ENCODE results near the gene TJAP1. TPM values are rescaled to one million over a fixed set of nuclear protein-coding genes. Genes with fewer than 3 reads are reported as not detected.

The TJAP1 gene
- total and polyA plus RNA-seq, 4 experiments from 2014 or later = 7.3 to 54.4 (median 32.1) TPM

- Mint-ChIP-seq H3K9me3 (no peaks in the 10 kb centered on the region), H3K4me3 (no peak overlapping the region), H3K27me3 (no peaks in the 10 kb centered on the region), H3K27ac (no peak overlapping the region), H3K4me1 (peaks cover 0 to 3% (median 0%) of the 10 kb centered on the region in 4 donors), H3K36me3 (peaks cover 43 to 63% of the 10 kb centered on the region in 2 donors)
- peaks cover 59% of the 10 kb centered on the region for H3K36me3 ChIP-seq (ENCODE audit: insufficient read depth, low read length)
- no peak overlapping the region for H3K27ac ChIP-seq (ENCODE audit: low read depth, low read length)
- ChIA-PET CTCF (ENCODE audit: partially characterized antibody) (interaction anchor here (1.1 to 2.4 kb wide), 3 partner anchors 9 to 62 kb away, joined by 5 to 8 read pairs (median 6); partner anchors contain the start of gene DLK2), POLR2A (ENCODE audit: partially characterized antibody) (interaction anchor here (1.8 kb wide), 1 partner anchor 16 kb away, joined by 6 read pairs; the partner anchor contains the start of gene ABCC10)
- intact Hi-C loops (cut with micrococcal nuclease) = no loop called here
- no peaks in the 10 kb centered on the region for H3K27me3 ChIP-seq (ENCODE audit: insufficient read depth, low read length)
- no peaks in the 10 kb centered on the region for H3K4me1 ChIP-seq (ENCODE audit: insufficient read depth, low read length)
- no peaks in the 10 kb centered on the region for H3K9me3 ChIP-seq (ENCODE audit: control insufficient read depth in 1 of 2, low read length in 2 of 2)
- no peak overlapping the region for H3K4me3 ChIP-seq (ENCODE audit: low read length in 2 of 2)
- DNase-seq = no peak
Observed at GRCh38 chr6:43444036-43444435, 33.3 kb upstream of the TJAP1 start.

- intact Hi-C loops (cut with micrococcal nuclease) = no loop called here
- Mint-ChIP-seq H3K27ac (peak overlapping the region in 1 of 7 donors; percentile 29), H3K9me3 (no peaks in the 10 kb centered on the region), H3K36me3 (peaks cover 43 to 69% of the 10 kb centered on the region in 2 donors), H3K4me1 (peaks cover 0 to 3% (median 0%) of the 10 kb centered on the region in 4 donors), H3K4me3 (no peak overlapping the region), H3K27me3 (no peaks in the 10 kb centered on the region)
- Histone ChIP-seq H3K4me1 (ENCODE audit: insufficient read depth, low read length) (no peaks in the 10 kb centered on the region), H3K4me3 (ENCODE audit: low read length in 2 of 2) (no peak overlapping the region), H3K36me3 (ENCODE audit: insufficient read depth, low read length) (peaks cover 63% of the 10 kb centered on the region), H3K27ac (ENCODE audit: low read depth, low read length) (no peak overlapping the region), H3K27me3 (ENCODE audit: insufficient read depth, low read length) (no peaks in the 10 kb centered on the region), H3K9me3 (ENCODE audit: control insufficient read depth in 1 of 2, low read length in 2 of 2) (no peaks in the 10 kb centered on the region)
- DNase-seq = no peak
- ChIA-PET POLR2A (ENCODE audit: partially characterized antibody) (interaction anchor here (1.8 kb wide), 1 partner anchor 17 kb away, joined by 6 read pairs; the partner anchor contains the start of gene ABCC10), CTCF (ENCODE audit: partially characterized antibody) (interaction anchor here (1.8 to 2.4 kb wide), 2 partner anchors 8 to 10 kb away, joined by 5 to 8 read pairs; partner anchors contain the start of gene DLK2)
Observed at GRCh38 chr6:43444582-43444981, 32.8 kb upstream of the TJAP1 start.

GRCh38 chr6:43445576-43445975 lies 31.8 kb upstream of the TJAP1 start:
- Mint-ChIP-seq H3K4me1 (peaks cover 0 to 3% (median 0%) of the 10 kb centered on the region in 4 donors), H3K27me3 (no peaks in the 10 kb centered on the region), H3K27ac (no peak overlapping the region), H3K4me3 (no peak overlapping the region), H3K36me3 (peaks cover 43 to 76% of the 10 kb centered on the region in 2 donors), H3K9me3 (no peaks in the 10 kb centered on the region)
- intact Hi-C loops (cut with micrococcal nuclease) = no loop called here
- H3K9me3 ChIP-seq (ENCODE audit: control insufficient read depth in 1 of 2, low read length in 2 of 2) = no peaks in the 10 kb centered on the region
- H3K27ac ChIP-seq (ENCODE audit: low read depth, low read length) = no peak overlapping the region
- ChIA-PET CTCF (ENCODE audit: partially characterized antibody) (no interaction called here), POLR2A (ENCODE audit: partially characterized antibody) (no interaction called here)
- no peak for DNase-seq
- H3K4me1 ChIP-seq (ENCODE audit: insufficient read depth, low read length) = no peaks in the 10 kb centered on the region
- H3K27me3 ChIP-seq (ENCODE audit: insufficient read depth, low read length) = no peaks in the 10 kb centered on the region
- H3K4me3 ChIP-seq (ENCODE audit: low read length in 2 of 2) = no peak overlapping the region
- peaks cover 73% of the 10 kb centered on the region for H3K36me3 ChIP-seq (ENCODE audit: insufficient read depth, low read length)

GRCh38 chr6:43447604-43448003 lies 29.8 kb upstream of the TJAP1 start:
- no peak overlapping the region for H3K4me3 ChIP-seq (ENCODE audit: low read length in 2 of 2)
- CTCF ChIA-PET (ENCODE audit: partially characterized antibody) = no interaction called here
- POLR2A ChIA-PET (ENCODE audit: partially characterized antibody) = interaction anchor here (1.5 kb wide), 1 partner anchor 37 kb away, joined by 3 read pairs; no protein-coding TSS in a partner anchor
- no peaks in the 10 kb centered on the region for H3K4me1 ChIP-seq (ENCODE audit: insufficient read depth, low read length)
- no peak overlapping the region for H3K4me3 Mint-ChIP-seq
- H3K36me3 ChIP-seq (ENCODE audit: insufficient read depth, low read length) = peaks cover 65% of the 10 kb centered on the region
- peaks cover 39 to 77% of the 10 kb centered on the region in 2 donors for H3K36me3 Mint-ChIP-seq
- no peaks in the 10 kb centered on the region for H3K9me3 Mint-ChIP-seq
- H3K27me3 Mint-ChIP-seq = no peaks in the 10 kb centered on the region
- H3K27ac Mint-ChIP-seq = peak overlapping the region in 3 of 7 donors; percentile 37 to 77 (median 67)
- H3K9me3 ChIP-seq (ENCODE audit: control insufficient read depth in 1 of 2, low read length in 2 of 2) = no peaks in the 10 kb centered on the region
- H3K27me3 ChIP-seq (ENCODE audit: insufficient read depth, low read length) = no peaks in the 10 kb centered on the region
- no peak for DNase-seq
- no peak overlapping the region for H3K27ac ChIP-seq (ENCODE audit: low read depth, low read length)
- intact Hi-C loops (cut with micrococcal nuclease) = no loop called here
- H3K4me1 Mint-ChIP-seq = peaks cover 0 to 3% (median 0%) of the 10 kb centered on the region in 4 donors

GRCh38 chr6:43448916-43449315 lies 28.5 kb upstream of the TJAP1 start:
- ChIA-PET POLR2A (ENCODE audit: partially characterized antibody) (no interaction called here), CTCF (ENCODE audit: partially characterized antibody) (interaction anchor here (1.0 kb wide), 1 partner anchor 58 kb away, joined by 4 read pairs; no protein-coding TSS in a partner anchor)
- Histone ChIP-seq H3K36me3 (ENCODE audit: insufficient read depth, low read length) (peaks cover 53% of the 10 kb centered on the region), H3K9me3 (ENCODE audit: control insufficient read depth in 1 of 2, low read length in 2 of 2) (no peaks in the 10 kb centered on the region), H3K4me1 (ENCODE audit: insufficient read depth, low read length) (no peaks in the 10 kb centered on the region), H3K4me3 (ENCODE audit: low read length in 2 of 2) (no peak overlapping the region), H3K27me3 (ENCODE audit: insufficient read depth, low read length) (no peaks in the 10 kb centered on the region), H3K27ac (ENCODE audit: low read depth, low read length) (no peak overlapping the region)
- intact Hi-C loops (cut with micrococcal nuclease) = no loop called here
- no peaks in the 10 kb centered on the region for H3K9me3 Mint-ChIP-seq
- peaks cover 28 to 64% of the 10 kb centered on the region in 2 donors for H3K36me3 Mint-ChIP-seq
- no peaks in the 10 kb centered on the region for H3K27me3 Mint-ChIP-seq
- no peak overlapping the region for H3K4me3 Mint-ChIP-seq
- peak overlapping the region in 2 of 7 donors; percentile 65 to 90 for H3K27ac Mint-ChIP-seq
- no peak for DNase-seq
- H3K4me1 Mint-ChIP-seq = peaks cover 0 to 4% (median 2%) of the 10 kb centered on the region in 4 donors

- no peak overlapping the region for H3K4me3 ChIP-seq (ENCODE audit: low read length in 2 of 2)
- H3K27me3 Mint-ChIP-seq = peaks cover 0 to under 1% of the 10 kb centered on the region in 2 donors
- ChIA-PET CTCF (ENCODE audit: partially characterized antibody) (no interaction called here), POLR2A (ENCODE audit: partially characterized antibody) (interaction anchor here (1.5 kb wide), 1 partner anchor 22 kb away, joined by 3 read pairs; no protein-coding TSS in a partner anchor)
- intact Hi-C loops (cut with micrococcal nuclease) = loop anchor here (10.0 kb wide), 1 partner anchor 86 kb away; the partner anchor contains the start of gene ZNF318
- H3K27ac ChIP-seq (ENCODE audit: low read depth, low read length) = no peak overlapping the region
- H3K4me3 Mint-ChIP-seq = no peak overlapping the region
- DNase-seq = no peak
- peaks cover 0 to under 1% (median 0%) of the 10 kb centered on the region in 8 donors for H3K9me3 Mint-ChIP-seq
- H3K27ac Mint-ChIP-seq = no peak overlapping the region
- peaks cover 9% of the 10 kb centered on the region for H3K4me1 ChIP-seq (ENCODE audit: insufficient read depth, low read length)
- no peaks in the 10 kb centered on the region for H3K9me3 ChIP-seq (ENCODE audit: control insufficient read depth in 1 of 2, low read length in 2 of 2)
- no peaks in the 10 kb centered on the region for H3K27me3 ChIP-seq (ENCODE audit: insufficient read depth, low read length)
- peaks cover 39% of the 10 kb centered on the region for H3K36me3 ChIP-seq (ENCODE audit: insufficient read depth, low read length)
- peaks cover 15 to 53% of the 10 kb centered on the region in 2 donors for H3K36me3 Mint-ChIP-seq
- peaks cover 1 to 13% (median 5%) of the 10 kb centered on the region in 4 donors for H3K4me1 Mint-ChIP-seq
Observed at GRCh38 chr6:43450699-43451131, 26.7 kb upstream of the TJAP1 start.

GRCh38 chr6:43451348-43451747 lies 26.0 kb upstream of the TJAP1 start:
- ChIA-PET POLR2A (ENCODE audit: partially characterized antibody) (interaction anchor here (1.5 kb wide), 1 partner anchor 23 kb away, joined by 3 read pairs; no protein-coding TSS in a partner anchor), CTCF (ENCODE audit: partially characterized antibody) (interaction anchor here (0.6 kb wide), 1 partner anchor 24 kb away, joined by 3 read pairs; the partner anchor contains the start of gene ABCC10)
- no peaks in the 10 kb centered on the region for H3K9me3 ChIP-seq (ENCODE audit: control insufficient read depth in 1 of 2, low read length in 2 of 2)
- H3K36me3 ChIP-seq (ENCODE audit: insufficient read depth, low read length) = peaks cover 35% of the 10 kb centered on the region
- peaks cover 5 to 19% (median 9%) of the 10 kb centered on the region in 4 donors for H3K4me1 Mint-ChIP-seq
- DNase-seq = no peak
- H3K36me3 Mint-ChIP-seq = peaks cover 13 to 51% of the 10 kb centered on the region in 2 donors
- peaks cover 0 to 2% (median 0%) of the 10 kb centered on the region in 8 donors for H3K9me3 Mint-ChIP-seq
- no peaks in the 10 kb centered on the region for H3K27me3 ChIP-seq (ENCODE audit: insufficient read depth, low read length)
- peak overlapping the region in 1 of 7 donors; percentile 24 for H3K27ac Mint-ChIP-seq
- H3K4me3 ChIP-seq (ENCODE audit: low read length in 2 of 2) = no peak overlapping the region
- intact Hi-C loops (cut with micrococcal nuclease) = loop anchor here (10.0 kb wide), 1 partner anchor 87 kb away; the partner anchor contains the start of gene ZNF318
- H3K27me3 Mint-ChIP-seq = peaks cover 1 to 2% of the 10 kb centered on the region in 2 donors
- H3K4me1 ChIP-seq (ENCODE audit: insufficient read depth, low read length) = peaks cover 15% of the 10 kb centered on the region
- H3K4me3 Mint-ChIP-seq = no peak overlapping the region
- H3K27ac ChIP-seq (ENCODE audit: low read depth, low read length) = no peak overlapping the region

Measured in CD4-positive, alpha-beta memory T cell (primary cell).